NCI-H1694 treated with DMSO at 0.1 percent for 48 hours (cell line): ENCODE results near the gene PRUNE2.

ENCODE experiments used
- DNase-seq: peaks from one replicate; lab custom pipeline; 2025; lab: John Stamatoyannopoulos, UW

The PRUNE2 gene

DNA sequence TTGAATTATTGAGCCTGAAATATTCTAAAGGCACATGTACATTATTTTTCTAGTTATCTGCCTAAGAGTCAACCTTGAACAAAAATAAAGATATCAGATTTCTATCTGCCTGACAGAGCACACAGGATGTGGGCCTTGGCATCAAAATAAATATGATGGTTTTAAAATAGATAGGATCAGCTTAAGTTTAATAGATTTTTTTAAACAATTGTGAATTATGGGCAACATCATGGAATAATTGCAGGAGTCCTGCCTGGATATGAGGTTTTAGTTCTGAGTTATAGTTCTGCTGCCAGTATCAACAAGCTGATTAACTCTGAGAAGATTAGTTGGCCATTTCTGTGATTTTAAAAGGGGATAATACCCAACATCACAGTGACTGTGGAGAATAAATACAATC, 248.6 kb downstream of the PRUNE2 start:
- no peak for DNase-seq

DNA sequence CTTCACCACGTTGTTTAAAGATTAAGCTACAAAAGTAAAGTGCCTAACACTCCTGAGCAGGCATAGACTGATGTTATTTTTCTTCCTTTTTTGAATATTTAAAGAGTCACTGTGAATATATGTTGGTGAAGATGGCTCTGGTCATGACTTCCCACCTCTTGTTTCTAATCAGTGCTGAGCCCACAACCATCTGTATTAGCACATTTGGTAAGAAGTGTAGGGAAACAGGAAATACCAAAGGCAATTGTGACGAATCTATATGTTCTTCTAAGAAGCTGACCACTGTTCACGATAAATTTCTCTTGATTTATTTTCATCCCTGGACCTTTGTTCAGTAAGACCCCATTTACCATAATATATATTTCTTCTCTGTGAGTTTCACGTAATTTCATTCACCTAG, 249.9 kb downstream of the PRUNE2 start:
- DNase-seq = no peak

DNA sequence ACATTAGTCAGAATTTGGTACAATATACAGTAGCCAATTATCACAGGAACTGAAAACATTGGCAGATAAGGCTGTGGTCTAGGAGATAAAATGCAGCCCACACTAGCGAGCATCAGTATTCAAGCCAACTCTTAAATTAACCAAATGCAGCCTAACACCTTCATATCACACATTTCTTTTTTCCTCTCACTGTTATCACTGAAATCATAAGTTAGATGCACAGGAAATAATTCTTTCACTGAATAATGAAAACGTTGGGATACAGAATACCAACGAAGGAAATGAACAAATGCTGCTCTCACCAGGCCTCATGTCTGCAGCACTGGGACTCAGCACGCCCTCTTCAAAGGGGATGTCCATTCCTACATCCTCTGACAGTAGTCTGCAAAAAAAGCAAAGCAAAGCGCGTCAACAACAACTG, 250.8 kb downstream of the PRUNE2 start:
- no peak for DNase-seq

DNA sequence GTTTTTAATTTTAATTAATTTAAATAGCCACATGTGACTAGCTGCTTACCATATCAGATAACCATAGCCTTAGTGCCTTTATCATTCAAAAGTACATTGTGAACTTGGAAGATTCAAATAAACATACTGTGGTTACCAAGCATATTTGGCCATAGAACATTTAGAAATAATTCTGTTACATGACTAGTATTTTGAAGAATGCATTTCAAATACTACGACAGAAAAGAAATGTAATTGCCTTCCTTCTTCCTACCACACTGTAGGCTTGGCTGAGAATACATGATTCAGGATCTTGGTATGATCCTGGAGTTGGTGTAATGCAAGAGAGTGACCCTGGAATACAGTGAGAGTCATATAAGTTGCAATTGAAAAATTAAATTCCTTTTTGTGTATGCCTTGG, 251.3 kb downstream of the PRUNE2 start:
- no peak for DNase-seq

DNA sequence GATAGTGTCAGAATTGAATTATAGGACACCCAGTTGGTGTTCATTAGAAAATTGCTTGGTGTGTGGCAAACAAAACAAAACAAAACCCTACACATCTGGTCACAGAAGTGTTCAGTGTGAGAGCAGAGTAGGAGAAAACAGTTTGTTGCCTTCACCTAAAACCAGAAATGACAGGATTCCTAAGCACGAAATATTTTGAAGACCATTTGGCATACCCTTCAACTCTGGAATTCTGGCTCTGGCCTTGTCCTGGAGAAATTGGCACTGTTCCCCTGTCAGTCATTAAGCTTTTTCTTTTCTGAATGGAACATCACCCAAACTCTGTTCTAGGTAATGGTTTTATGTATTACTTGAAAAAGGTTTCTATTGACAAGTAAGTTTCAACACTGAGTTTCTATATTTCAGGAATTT, 251.9 kb downstream of the PRUNE2 start:
- no peak for DNase-seq

DNA sequence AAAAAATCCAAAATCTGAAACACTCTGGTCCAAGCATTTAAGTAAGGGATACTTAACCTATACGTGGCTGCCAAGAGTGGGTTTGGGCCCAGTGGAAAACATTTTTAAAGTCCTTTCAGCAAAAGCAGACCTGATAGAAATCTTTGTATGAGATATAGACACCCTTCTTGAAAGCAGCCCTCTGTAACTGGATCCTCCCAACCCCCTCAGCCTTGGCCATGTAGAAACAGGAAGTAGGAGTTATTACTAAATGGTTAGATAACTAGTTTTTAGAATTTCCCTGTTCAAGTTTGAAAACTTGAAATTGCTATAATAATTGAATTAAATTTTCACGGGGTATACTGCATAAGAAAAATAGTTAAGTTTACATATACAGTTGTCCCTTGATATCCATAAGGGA, 253.0 kb downstream of the PRUNE2 start:
- peak; percentile 6 for DNase-seq

DNA sequence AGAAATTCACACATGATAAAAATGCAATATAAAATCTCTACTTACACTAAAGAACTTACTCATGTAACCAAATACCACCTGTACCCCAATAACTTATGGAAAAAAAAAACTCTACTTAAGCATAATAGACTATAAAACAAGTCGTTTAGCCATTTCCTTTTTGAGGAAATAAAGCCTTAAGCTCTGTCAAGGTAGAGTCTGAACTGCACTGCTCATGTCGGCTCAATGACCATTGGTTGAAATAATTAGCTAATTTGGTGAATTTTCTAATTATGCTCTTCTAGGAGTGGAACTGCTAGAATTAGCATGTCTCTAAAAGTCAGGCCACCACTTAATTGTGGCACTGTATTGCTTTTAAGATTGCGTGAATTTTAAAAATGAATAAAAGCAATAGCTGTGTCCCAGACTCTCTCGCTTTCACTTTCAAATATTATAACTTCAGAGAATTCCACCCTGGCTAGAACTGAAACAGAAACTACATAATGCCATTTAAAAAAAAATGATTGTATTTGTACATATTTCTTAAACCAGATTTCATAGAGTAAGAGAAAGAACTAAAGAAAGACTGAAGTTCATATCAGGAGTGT, 254.7 kb downstream of the PRUNE2 start:
- no peak for DNase-seq

DNA sequence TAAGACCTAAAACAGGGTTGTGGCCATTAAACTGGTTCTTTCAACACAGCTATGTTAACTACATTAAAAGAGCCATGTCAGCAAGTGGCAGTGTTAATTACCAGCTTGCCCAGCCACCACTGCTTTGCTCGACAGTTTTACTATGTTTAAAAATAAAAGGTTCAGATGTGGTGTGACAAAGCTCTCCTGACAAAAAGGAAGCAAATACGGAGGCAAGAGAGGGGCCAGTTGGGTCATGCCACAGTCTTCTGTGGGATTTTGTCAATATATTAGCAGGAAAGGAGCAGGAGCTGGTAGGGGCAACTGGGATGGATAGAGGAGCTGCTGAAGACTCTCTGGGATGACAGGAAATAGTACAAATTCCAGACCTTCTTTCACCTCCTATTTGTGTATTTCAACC, 255.2 kb downstream of the PRUNE2 start:
- no peak for DNase-seq

DNA sequence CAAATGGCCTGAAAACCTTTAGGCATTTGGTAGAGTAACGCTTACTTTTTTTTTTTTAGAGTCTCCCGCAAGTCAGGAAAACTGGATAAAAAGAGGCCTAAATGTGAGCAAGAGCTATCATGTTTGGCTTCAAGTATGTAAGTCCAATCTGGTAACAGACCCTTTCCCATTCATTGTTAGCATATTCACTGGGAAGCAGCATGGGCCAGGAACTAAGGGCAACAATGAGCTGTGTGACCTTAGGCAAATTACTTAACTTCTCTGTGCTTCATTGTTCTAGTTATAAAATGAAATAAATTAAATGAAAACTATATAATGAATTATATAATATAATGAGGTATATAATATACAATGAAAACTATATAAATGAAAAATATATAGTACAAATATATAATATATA, 256.0 kb downstream of the PRUNE2 start:
- DNase-seq = no peak

DNA sequence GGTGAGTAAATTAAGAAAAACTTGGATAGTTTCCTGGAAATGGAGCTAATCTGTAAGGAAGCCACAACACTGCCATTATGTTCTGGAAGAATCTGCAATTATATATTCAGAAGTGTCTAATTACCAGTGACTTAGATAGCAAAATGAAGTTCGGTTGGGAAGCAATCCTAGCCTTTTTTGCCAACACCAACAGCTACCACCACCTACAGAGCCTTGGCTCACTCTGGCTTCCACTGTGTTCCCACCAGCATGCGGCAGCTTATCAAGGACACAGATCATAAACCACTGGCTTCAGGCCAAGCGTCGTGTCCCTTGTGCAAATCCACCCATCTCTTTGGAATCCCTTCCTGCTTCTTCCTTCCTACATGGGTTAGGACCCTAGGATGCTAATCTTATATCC, 259.7 kb downstream of the PRUNE2 start:
- DNase-seq = no peak

DNA sequence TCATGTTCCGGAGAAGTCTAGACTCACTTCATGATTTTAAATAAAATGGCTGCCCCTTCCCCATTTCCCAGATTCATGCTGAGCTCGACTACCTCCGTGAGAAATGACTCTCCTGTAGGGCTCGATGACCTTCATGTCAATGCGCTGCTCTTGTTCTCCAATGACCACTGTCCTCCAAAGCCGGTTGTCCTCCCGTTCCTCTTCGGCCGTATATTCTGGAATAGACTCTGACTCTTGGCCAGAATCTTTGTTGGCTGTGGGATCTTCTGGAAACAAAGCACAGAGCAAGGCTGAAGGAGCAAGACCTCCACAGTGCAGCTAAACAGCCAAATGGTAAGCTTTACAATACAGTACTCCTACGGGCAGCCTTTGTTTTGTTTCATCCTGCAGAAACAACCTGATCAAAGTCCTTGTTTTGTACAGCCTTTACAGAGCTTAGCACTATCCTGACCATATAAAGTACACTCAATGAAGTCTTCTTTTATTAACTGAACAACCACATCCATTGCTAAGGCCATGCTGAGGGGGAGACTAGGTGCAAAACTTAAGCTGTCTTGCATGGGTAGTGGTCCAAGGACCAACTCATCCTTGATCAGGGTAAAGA, 261.2 kb downstream of the PRUNE2 start:
- no peak for DNase-seq

DNA sequence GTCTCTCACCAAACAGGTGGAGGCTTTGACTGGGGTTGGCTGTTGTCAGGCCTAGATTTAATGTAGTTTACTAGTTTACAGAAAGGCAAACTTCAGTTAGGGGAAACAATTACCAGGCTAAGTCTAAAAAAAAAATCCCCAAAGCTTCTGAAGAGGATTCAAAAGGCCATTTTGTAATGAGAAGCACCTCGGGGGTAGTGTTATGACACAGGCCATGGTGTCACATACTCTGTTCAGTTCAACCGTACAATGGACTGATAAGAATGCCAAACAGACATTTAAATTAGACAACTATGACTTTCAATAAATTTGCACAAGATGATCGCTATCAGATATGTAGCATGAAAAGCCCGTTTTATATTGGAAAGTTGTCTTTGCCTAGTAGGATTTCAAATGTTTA, 261.7 kb downstream of the PRUNE2 start:
- DNase-seq = no peak

DNA sequence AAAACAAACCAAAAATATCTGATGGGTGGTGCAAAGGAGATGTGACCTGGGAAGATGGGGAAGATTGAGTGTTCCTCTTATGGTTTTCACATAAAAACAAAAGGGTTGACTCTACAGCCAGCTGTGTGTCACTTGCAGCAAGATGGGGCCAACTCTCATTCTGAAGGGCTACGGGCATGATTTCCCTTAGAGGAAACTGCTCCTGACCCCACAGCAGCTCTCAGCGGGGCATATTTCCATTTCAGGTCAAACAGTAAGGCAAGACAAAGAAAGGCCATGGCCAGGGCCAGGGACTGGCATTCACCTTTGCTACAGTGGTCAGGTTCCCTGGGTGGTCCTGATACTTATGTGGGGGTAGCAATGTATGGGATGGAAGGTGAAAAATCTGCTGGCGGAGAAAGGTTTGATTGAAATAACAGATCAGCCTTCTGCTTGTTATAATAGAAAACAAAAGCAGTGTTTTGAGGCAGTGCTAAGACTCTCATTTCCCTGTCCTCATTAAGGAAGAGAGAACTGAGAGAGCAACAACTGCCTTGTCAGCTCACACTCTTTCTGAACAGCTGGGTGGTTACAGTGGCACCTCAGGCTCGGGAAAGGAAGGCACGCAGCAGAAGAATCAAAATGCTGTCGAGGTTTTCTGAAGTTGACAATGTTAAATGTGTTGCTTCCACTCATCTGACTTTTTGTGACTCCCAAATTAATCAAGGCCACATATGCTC, 262.4 kb downstream of the PRUNE2 start:
- DNase-seq = no peak

DNA sequence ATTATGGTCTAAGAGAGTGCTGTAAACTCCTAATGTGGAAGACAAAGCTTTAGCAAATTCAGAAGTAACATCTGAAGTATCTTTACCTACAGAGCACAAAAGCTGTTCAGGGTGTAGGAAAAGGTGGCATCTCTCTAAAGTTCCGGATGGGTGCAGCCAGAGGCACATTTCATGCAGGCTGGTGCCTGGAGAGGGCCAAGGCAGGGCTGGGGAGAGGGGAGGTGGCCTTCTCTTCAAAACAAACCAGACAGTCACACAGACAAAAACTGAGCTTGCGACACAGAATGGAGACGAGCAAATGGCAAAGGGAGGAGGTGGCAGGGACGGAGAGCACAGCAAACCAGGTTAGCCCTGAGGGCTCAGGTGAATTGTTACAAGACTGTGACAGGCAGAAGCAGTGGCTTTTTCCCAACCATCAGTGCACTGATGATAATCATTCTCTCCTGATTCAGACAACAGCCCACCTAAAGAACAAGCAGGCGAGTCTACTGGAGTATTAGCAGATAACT, 263.2 kb downstream of the PRUNE2 start:
- DNase-seq = no peak

DNA sequence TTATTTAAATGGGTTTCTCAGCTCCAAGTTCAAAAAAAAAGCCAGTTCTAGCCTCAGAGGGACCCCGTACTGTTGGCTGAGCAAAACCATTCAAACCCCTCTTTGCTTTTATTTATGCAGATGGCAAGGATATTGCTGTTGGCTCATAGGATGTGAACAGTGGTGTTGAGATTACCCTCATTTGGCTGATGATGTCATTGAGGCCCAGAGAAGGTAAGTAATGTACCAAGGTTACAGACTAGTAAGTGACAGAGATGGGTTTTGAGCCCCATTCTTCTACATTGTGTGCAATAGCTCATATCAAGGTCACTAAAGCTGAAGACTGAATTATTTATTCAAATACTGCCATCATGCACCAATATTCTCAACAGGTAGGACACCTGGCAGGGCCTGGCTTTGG, 263.8 kb downstream of the PRUNE2 start:
- DNase-seq = no peak

DNA sequence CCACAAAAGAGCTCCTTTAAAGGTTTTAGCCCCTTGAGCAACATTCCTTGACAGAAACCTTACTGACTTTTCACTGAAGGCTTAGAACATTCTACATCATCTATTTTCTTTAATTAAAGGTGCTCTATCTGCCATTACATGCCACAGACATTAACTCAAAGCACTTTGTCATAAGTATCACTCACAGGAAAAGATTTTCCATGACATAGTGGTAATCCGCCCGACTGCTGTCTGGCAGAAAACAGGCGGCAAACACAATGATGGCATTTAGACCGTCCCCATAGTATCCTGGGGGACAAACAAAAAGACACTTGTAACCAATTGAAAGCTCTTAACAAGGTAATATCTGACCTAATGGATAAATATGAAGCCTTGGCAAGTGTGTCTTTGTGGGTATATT, 267.9 kb downstream of the PRUNE2 start:
- DNase-seq = no peak

DNA sequence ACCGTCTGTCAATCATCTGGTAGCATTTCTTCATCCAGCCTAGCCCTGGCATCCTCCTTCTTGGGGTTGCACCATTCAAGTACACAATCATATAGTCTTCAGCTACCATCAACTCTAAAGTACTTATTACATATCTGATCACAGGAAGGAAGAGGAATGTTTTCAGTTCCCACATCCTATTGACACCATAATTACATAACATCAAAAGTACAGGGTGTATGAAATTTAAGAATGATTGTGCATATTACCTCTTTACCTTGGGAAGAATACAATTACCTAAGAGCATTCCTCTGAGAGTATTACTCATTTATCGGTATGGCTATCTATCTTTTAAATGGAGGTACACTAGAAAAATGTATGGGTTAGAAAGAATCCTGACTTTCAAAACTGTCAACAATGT, 268.5 kb downstream of the PRUNE2 start:
- DNase-seq = no peak

DNA sequence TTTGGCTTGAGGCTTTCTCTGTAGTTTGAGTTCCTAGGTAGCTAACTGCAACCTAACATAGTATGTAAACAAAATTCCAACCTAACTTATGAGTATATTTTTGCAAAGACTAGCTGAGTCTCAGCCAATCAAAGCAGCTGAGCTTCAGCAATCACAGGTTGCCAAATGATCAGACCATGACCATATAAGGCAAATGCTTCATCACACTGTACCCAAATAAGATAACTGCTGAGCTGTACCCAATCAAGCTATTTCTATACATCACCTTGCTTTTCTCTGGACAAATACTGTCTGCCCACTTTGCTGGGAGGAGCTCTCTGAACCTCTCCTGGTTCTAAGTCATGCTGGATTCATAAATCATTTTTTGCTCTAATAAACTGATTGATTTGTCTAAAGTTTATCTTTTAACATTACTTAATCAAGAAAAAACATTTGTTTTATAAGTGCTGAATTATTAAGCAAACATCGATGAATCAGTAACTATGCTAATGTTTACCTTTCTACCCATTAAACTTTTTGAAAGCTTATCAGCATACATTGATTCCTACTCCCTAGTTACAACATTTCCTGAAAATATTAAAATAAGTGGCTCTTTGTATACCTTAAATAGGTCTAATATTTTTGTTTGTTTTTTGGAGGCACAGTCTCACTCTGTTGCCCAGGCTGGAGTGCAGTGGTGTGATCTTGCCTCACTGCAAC, 271.4 kb downstream of the PRUNE2 start:
- DNase-seq = no peak

DNA sequence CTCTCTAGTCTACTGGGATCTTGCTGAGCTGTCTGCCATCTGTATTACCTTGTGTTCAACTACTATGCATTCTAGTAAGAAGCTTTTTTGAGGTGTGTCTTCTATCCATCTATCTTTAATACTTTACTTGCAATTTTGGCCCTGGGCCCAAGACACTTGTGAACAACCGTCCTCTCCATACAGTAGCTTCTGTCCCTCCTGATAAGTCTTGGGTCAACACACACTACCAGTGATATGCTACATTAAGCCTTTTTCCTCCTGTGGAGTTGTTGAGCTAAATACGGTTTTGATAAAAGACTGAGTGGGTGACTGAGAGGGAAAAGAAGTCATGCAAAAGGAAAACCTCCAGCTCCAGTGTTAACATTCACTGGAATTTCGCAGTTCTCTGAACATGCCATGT, 275.0 kb downstream of the PRUNE2 start:
- DNase-seq = no peak

DNA sequence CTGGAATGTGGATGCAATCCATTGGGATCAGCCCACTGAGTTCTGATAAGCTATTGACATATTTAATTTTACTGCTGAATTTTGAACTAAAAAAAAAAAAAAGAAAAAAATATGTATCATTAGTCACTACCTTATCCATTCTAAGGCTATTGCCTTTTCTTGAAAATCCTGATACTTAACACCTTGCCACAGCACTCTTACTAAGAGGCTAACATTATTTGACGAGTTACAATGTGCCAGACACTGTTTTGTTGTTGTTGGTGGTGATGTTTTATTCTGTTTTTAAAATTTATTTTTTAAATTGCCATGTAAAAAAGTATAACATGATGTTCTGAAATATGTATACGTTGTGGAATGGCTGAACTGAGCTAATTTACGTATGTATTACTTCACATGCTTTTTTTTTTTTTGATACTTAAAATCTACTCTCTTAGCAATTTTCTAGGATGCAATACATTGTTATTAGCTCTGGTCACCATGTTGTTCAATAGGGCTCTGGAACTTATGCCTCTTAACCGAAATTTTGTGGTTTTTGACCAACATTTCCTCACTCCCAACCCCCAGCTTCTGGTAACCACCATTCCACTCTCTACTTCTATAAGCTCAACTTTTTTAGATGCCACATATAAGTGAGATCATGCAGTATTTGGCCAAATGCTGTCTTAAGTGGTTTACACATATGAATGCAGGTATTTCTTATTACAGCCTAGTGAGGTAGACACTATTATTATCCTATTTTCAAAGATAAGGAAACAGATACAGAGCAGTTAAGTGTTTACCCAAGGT, 276.5 kb downstream of the PRUNE2 start:
- no peak for DNase-seq

DNA sequence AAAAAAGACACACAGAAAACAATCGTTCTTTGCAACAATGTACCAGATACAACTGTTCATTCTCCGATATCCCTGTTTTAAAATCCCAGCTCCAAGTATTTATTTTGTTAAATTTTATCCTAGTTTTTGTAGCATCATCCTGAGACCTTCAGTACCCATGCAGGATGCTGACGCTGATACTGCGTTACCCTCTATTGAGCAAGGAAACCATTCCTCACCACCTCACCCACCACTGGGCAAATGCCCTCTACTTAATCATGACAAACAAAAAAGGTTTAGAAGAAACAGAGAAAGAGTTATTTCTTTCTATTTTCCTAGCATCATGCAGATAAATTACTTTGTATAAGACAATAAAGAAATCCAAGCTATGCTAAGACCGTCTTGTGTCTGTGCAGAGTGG, 277.8 kb downstream of the PRUNE2 start:
- DNase-seq = no peak

DNA sequence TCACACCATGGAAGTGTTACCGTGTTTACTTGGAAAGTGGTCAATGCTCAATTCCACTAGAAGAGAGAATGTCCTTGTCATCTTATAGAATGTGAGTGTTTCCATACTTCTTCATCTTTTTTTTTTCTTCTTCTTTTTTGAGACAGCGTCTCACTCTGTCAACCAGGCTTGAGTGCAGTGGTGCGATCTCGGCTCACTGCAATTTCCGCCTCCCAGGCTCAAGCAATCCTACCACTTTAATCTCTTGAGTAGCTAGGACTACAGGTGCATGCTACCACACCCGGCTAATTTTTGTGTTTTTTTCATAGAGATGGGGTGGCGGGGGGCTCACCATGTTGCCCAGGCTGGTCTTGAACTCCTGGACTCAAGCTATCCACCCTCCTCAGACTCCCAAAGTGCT, 278.9 kb downstream of the PRUNE2 start:
- no peak for DNase-seq
